Measurements from ENCODE around the gene SCGB1D1.
A peak's percentile ranks its signal among the peaks of the same experiment; 100 is the strongest.

SCGB1D1 gene

GRCh38 chr11:62195945-62196344 is 5.9 kb downstream of the SCGB1D1 start:
- TF ChIP-seq CTCF (IDR thresholded peaks at IDR 0.05), result no peak

- TF ChIP-seq CTCF (IDR thresholded peaks at IDR 0.05), result no peak
Observed at GRCh38 chr11:62201376-62201775, 11.4 kb downstream of the SCGB1D1 start.

GRCh38 chr11:62202910-62203309 is 12.9 kb downstream of the SCGB1D1 start:
- no peak for TF ChIP-seq CTCF (IDR thresholded peaks at IDR 0.05)

GRCh38 chr11:62204430-62204829 is 14.4 kb downstream of the SCGB1D1 start:
- no peak for TF ChIP-seq CTCF (IDR thresholded peaks at IDR 0.05)

GRCh38 chr11:62205441-62205840 is 15.4 kb downstream of the SCGB1D1 start:
- TF ChIP-seq CTCF (IDR thresholded peaks at IDR 0.05), result no peak

GRCh38 chr11:62208785-62209144 is 18.7 kb downstream of the SCGB1D1 start:
- TF ChIP-seq CTCF (IDR thresholded peaks at IDR 0.05), result no peak

GRCh38 chr11:62217191-62217748 is 27.3 kb downstream of the SCGB1D1 start:
- TF ChIP-seq CTCF (IDR thresholded peaks at IDR 0.05), result peak; percentile 69

- no peak for TF ChIP-seq CTCF (IDR thresholded peaks at IDR 0.05)
Observed at GRCh38 chr11:62221498-62221897, 31.5 kb downstream of the SCGB1D1 start.
